ENCODE data around the gene DNHD1.

The DNHD1 gene

GRCh38 chr11:6475936-6476335, 21.1 kb upstream of the DNHD1 start:
- TF ChIP-seq CEBPB (IDR thresholded peaks at IDR 0.05) (no peak), TEAD4 (IDR thresholded peaks at IDR 0.05) (no peak), EP300 (IDR thresholded peaks at IDR 0.05; ENCODE audit: borderline replicate concordance) (no peak), TCF12 (IDR thresholded peaks at IDR 0.05; ENCODE audit: low read depth) (no peak), RAD21 (IDR thresholded peaks at IDR 0.05; ENCODE audit: low read depth) (no peak), ZBTB7A (IDR thresholded peaks at IDR 0.05; ENCODE audit: low read depth) (no peak), NFIC (IDR thresholded peaks at IDR 0.05) (no peak), FOXM1 (IDR thresholded peaks at IDR 0.05; ENCODE audit: borderline replicate concordance, low read depth) (no peak)

- TF ChIP-seq EP300 (IDR thresholded peaks at IDR 0.05; ENCODE audit: borderline replicate concordance), result no peak
- TF ChIP-seq NFIC (IDR thresholded peaks at IDR 0.05), result no peak
These were observed 20.5 kb upstream of the DNHD1 start for GRCh38 chr11:6476571-6476970.

GRCh38 chr11:6480299-6480914, 16.7 kb upstream of the DNHD1 start:
- no peak for TF ChIP-seq YY1 (IDR thresholded peaks at IDR 0.05; ENCODE audit: low read depth)
- TF ChIP-seq CREB1 (IDR thresholded peaks at IDR 0.05; ENCODE audit: low read depth), result no peak
- TF ChIP-seq EP300 (IDR thresholded peaks at IDR 0.05; ENCODE audit: borderline replicate concordance), result no peak

GRCh38 chr11:6481012-6481923, 15.8 kb upstream of the DNHD1 start, which contains the start of the genes ARFIP2 and TIMM10B:
Gene ARFIP2, minus strand, starts transcription at chr11:6481331. Its CDS starts 910 bp downstream, at chr11:6480421.
Gene TIMM10B, plus strand, starts transcription at chr11:6481501. Its CDS starts 16 bp downstream, at chr11:6481517.
- TF ChIP-seq TEAD4 (IDR thresholded peaks at IDR 0.05) (no peak), YY1 (IDR thresholded peaks at IDR 0.05; ENCODE audit: low read depth) (peak; percentile 59), NFIC (IDR thresholded peaks at IDR 0.05) (no peak), EP300 (IDR thresholded peaks at IDR 0.05; ENCODE audit: borderline replicate concordance) (0 out of 2 replicates have a peak, but pooled peaks have one; percentile 28), TCF12 (IDR thresholded peaks at IDR 0.05; ENCODE audit: low read depth) (no peak; the same call in 1 of the 2 replicates), RAD21 (IDR thresholded peaks at IDR 0.05; ENCODE audit: low read depth) (no peak), CEBPB (IDR thresholded peaks at IDR 0.05) (no peak), TAF1 (IDR thresholded peaks at IDR 0.05; ENCODE audit: low read depth) (peak; percentile 67), CREB1 (IDR thresholded peaks at IDR 0.05; ENCODE audit: low read depth) (peak; percentile 96), USF1 (IDR thresholded peaks at IDR 0.05) (0 out of 2 replicates have a peak, but pooled peaks have one; percentile 26), FOXM1 (IDR thresholded peaks at IDR 0.05; ENCODE audit: borderline replicate concordance, low read depth) (no peak), REST (IDR thresholded peaks at IDR 0.05; ENCODE audit: low read depth) (no peak), ZBTB7A (IDR thresholded peaks at IDR 0.05; ENCODE audit: low read depth) (no peak), EGR1 (IDR thresholded peaks at IDR 0.05) (no peak; the same call in 1 of the 2 replicates), MAX (IDR thresholded peaks at IDR 0.05) (peak; percentile 89)

- TF ChIP-seq REST (IDR thresholded peaks at IDR 0.05; ENCODE audit: low read depth) (no peak), FOXM1 (IDR thresholded peaks at IDR 0.05; ENCODE audit: borderline replicate concordance, low read depth) (no peak), ZBTB7A (IDR thresholded peaks at IDR 0.05; ENCODE audit: low read depth) (no peak), TCF12 (IDR thresholded peaks at IDR 0.05; ENCODE audit: low read depth) (no peak), NFIC (IDR thresholded peaks at IDR 0.05) (no peak), MAX (IDR thresholded peaks at IDR 0.05) (no peak), TEAD4 (IDR thresholded peaks at IDR 0.05) (no peak), CEBPB (IDR thresholded peaks at IDR 0.05) (no peak), EGR1 (IDR thresholded peaks at IDR 0.05) (no peak)
These were observed 15.2 kb upstream of the DNHD1 start for GRCh38 chr11:6481924-6482275.

- no peak for TF ChIP-seq REST (IDR thresholded peaks at IDR 0.05; ENCODE audit: low read depth)
- TF ChIP-seq TAF1 (IDR thresholded peaks at IDR 0.05; ENCODE audit: low read depth), result no peak
- TF ChIP-seq CREB1 (IDR thresholded peaks at IDR 0.05; ENCODE audit: low read depth), result no peak
- TF ChIP-seq NFIC (IDR thresholded peaks at IDR 0.05), result no peak
- TF ChIP-seq ZBTB7A (IDR thresholded peaks at IDR 0.05; ENCODE audit: low read depth), result no peak
- no peak for TF ChIP-seq CEBPB (IDR thresholded peaks at IDR 0.05)
- TF ChIP-seq TEAD4 (IDR thresholded peaks at IDR 0.05), result no peak
- no peak for TF ChIP-seq FOXM1 (IDR thresholded peaks at IDR 0.05; ENCODE audit: borderline replicate concordance, low read depth)
- no peak for TF ChIP-seq TCF12 (IDR thresholded peaks at IDR 0.05; ENCODE audit: low read depth)
- TF ChIP-seq EGR1 (IDR thresholded peaks at IDR 0.05), result no peak
- TF ChIP-seq MAX (IDR thresholded peaks at IDR 0.05), result no peak
- no peak for TF ChIP-seq EP300 (IDR thresholded peaks at IDR 0.05; ENCODE audit: borderline replicate concordance)
- no peak for TF ChIP-seq RAD21 (IDR thresholded peaks at IDR 0.05; ENCODE audit: low read depth)
- no peak for TF ChIP-seq YY1 (IDR thresholded peaks at IDR 0.05; ENCODE audit: low read depth)
- no peak for TF ChIP-seq USF1 (IDR thresholded peaks at IDR 0.05)
These were observed 14.6 kb upstream of the DNHD1 start for GRCh38 chr11:6482441-6482840.

Measured in Ishikawa (cell line).